ENCODE results near the gene ABCC6. TPM values are rescaled to one million over a fixed set of nuclear protein-coding genes. Genes with fewer than 3 reads are reported as not detected.
A peak's percentile ranks its signal among the peaks of the same experiment; 100 is the strongest.

Gene ABCC6
- total RNA-seq, 1 donor: 0.63 TPM

GRCh38 chr16:16121185-16121727, 102.0 kb downstream of the ABCC6 start:
- TF ChIP-seq, protein P1, sequence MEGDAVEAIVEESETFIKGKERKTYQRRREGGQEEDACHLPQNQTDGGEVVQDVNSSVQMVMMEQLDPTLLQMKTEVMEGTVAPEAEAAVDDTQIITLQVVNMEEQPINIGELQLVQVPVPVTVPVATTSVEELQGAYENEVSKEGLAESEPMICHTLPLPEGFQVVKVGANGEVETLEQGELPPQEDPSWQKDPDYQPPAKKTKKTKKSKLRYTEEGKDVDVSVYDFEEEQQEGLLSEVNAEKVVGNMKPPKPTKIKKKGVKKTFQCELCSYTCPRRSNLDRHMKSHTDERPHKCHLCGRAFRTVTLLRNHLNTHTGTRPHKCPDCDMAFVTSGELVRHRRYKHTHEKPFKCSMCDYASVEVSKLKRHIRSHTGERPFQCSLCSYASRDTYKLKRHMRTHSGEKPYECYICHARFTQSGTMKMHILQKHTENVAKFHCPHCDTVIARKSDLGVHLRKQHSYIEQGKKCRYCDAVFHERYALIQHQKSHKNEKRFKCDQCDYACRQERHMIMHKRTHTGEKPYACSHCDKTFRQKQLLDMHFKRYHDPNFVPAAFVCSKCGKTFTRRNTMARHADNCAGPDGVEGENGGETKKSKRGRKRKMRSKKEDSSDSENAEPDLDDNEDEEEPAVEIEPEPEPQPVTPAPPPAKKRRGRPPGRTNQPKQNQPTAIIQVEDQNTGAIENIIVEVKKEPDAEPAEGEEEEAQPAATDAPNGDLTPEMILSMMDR (IDR thresholded peaks at IDR 0.05; ENCODE audit: insufficient read depth, low read length): no peak
- H3K4me3 ChIP-seq (ENCODE audit: low read depth, low read length): no peak overlapping the region
- no peak for DNase-seq (ENCODE audit: low read depth)

DNA sequence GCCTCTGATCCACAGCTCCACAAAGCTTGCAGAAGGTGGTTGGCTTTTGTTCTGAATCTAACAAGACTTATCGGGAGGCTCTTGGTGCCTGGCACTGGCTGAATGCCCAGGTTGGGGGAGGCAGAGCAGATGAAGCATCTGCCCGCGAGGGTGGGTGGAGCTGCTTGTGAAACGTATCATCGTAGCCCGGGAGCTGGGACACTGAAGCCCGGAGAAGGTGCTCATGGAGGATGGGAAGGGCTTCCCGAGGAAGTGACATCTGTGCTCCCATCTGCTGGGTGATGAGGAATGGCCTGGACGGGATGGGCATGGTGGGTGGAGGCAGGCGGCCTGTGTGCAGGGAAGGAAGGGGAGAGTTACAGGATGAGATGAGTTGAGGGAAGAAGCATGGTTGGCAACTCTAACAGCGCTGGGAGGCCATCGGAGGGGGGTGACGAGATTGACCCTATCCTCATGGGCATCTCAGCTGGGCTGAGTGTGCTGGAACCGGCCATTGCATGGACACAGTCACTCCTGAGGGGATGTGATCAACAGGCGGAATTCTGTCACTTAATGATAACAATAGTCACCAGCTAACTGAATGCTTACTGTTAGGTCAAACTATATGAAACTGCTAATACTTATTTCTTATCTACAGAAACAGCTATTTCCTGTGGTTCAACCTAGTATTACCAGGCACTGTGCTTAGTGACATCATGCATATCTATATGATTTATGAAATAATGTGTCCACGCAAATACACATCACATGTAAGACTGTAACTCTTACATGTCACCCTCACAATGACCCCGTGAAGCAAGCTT, 102.7 kb downstream of the ABCC6 start:
- DNase-seq (ENCODE audit: low read depth): peak; percentile 19

DNA sequence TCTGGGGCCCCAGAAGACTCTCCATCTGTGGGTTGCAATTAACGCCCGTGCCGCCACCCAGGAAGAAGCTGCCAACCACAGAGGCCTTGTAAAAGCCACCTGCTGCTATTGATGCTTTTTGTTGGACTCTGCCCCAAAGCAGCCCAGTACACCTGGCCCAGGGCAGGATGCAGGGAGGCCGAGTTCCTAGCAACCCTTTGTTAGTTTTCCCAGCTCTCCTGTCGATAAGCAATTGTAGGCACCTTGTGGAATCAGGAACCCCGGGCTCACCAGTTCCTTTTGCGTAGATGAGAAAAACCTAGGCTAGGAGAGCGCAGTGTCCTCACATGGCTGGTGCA, 103.3 kb downstream of the ABCC6 start:
- no peak for DNase-seq (ENCODE audit: low read depth)
- TF ChIP-seq, protein P1 (IDR thresholded peaks at IDR 0.05; ENCODE audit: insufficient read depth, low read length): no peak
- H3K4me3 ChIP-seq (ENCODE audit: low read depth, low read length): no peak overlapping the region

More for the DNA sequence above, 102.7 kb downstream of the ABCC6 start:
- H3K4me3 ChIP-seq (ENCODE audit: low read depth, low read length): no peak overlapping the region
- TF ChIP-seq, protein P1 (IDR thresholded peaks at IDR 0.05; ENCODE audit: insufficient read depth, low read length): no peak

DNA sequence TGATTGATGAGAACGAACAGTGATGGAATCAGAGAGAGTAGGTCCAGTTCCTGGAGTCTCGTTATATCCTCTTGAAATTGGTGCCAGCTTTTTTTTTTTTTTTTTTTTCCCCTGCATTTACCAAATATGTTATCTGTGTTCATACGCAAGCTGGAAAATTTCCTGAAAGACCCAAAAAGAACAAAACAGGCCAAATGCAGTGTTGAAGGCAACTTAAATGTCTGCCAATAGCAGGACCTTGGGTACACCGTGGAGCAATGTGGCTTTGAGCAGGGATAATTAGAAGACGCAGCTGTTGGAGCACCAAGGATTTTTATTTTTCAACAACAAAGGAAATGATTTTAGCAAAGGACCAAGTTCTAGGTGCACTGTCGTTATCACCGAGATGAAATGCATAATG, 105.0 kb downstream of the ABCC6 start:
- no peak overlapping the region for H3K4me3 ChIP-seq (ENCODE audit: low read depth, low read length)
- no peak for DNase-seq (ENCODE audit: low read depth)
- TF ChIP-seq, protein P1 (IDR thresholded peaks at IDR 0.05; ENCODE audit: insufficient read depth, low read length): no peak

DNA sequence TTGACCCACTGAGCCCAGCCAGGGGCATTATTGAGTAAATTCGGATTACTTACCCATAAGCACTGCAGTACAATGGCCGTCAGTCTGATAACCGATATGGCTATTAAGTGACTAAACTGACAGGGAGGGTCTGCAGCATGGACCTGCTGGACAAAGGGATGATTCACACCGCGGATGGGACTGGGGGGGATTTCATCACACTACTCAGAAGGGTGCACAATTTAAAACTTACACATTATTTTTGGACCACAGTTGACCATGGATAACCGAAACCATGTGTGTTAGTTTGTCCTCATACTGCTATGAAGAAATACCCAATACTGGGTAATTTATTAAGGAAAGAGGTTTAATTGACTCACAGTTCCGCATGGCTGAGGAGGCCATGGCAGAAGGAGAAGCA, 106.5 kb downstream of the ABCC6 start:
- no peak overlapping the region for H3K4me3 ChIP-seq (ENCODE audit: low read depth, low read length)
- DNase-seq (ENCODE audit: low read depth): no peak
- TF ChIP-seq, protein P1 (IDR thresholded peaks at IDR 0.05; ENCODE audit: insufficient read depth, low read length): no peak

GRCh38 chr16:16113076-16113475, 110.2 kb downstream of the ABCC6 start:
- H3K4me3 ChIP-seq (ENCODE audit: low read depth, low read length): no peak overlapping the region
- no peak for DNase-seq (ENCODE audit: low read depth)
- TF ChIP-seq, protein P1 (IDR thresholded peaks at IDR 0.05; ENCODE audit: insufficient read depth, low read length): no peak
